AG10803 (cell line): ENCODE data around the gene RAB7A.

Experiments used
- DNase-seq: peaks from one replicate; pipeline ENCODE4 v3.0.0; 2010; ENCODE audit warnings: low read depth
- H3K4me3 ChIP-seq: 2 replicates; pipeline ENCODE4 v1.5.1; 2011; ENCODE audit warnings: mild to moderate bottlenecking, low read length, control low read depth
- TF ChIP-seq, protein P1 (sequence below): conservative IDR thresholded peaks from 2 replicates; pipeline ENCODE4 v1.5.1; 2011; ENCODE audit warnings: mild to moderate bottlenecking, low read length, control low read depth, inconsistent platforms

The RAB7A gene

DNA sequence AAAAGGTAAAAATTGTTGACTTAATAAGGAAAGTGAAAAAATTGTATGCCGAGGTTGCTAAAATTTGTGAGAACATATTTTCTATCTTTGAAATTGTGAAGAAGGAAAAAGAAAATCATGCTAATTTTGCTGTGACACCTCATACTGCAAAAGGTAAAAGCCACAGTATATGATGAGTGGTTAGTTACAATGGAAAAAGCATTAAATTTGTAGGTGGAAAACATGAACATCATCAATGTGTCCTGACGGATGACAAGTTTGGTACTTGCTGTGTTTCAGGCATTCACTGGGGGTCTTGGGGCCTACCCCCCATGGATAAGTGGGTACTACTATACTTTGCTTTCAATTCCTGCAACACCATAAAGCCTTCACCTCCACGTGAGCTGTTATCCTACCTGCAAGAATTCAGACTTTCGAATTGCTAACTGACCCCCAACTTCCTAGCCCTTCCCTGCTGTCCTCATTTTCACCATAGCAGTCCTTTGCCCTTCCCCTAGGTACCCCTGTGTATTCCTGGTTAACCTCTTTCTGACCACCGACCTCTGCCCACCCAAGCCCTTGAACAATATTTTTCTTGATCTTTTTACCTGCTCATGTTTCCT lies 62.4 kb downstream of the RAB7A start:
- no peak overlapping the region for H3K4me3 ChIP-seq
- DNase-seq = no peak
- TF ChIP-seq, protein P1, sequence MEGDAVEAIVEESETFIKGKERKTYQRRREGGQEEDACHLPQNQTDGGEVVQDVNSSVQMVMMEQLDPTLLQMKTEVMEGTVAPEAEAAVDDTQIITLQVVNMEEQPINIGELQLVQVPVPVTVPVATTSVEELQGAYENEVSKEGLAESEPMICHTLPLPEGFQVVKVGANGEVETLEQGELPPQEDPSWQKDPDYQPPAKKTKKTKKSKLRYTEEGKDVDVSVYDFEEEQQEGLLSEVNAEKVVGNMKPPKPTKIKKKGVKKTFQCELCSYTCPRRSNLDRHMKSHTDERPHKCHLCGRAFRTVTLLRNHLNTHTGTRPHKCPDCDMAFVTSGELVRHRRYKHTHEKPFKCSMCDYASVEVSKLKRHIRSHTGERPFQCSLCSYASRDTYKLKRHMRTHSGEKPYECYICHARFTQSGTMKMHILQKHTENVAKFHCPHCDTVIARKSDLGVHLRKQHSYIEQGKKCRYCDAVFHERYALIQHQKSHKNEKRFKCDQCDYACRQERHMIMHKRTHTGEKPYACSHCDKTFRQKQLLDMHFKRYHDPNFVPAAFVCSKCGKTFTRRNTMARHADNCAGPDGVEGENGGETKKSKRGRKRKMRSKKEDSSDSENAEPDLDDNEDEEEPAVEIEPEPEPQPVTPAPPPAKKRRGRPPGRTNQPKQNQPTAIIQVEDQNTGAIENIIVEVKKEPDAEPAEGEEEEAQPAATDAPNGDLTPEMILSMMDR = no peak

DNA sequence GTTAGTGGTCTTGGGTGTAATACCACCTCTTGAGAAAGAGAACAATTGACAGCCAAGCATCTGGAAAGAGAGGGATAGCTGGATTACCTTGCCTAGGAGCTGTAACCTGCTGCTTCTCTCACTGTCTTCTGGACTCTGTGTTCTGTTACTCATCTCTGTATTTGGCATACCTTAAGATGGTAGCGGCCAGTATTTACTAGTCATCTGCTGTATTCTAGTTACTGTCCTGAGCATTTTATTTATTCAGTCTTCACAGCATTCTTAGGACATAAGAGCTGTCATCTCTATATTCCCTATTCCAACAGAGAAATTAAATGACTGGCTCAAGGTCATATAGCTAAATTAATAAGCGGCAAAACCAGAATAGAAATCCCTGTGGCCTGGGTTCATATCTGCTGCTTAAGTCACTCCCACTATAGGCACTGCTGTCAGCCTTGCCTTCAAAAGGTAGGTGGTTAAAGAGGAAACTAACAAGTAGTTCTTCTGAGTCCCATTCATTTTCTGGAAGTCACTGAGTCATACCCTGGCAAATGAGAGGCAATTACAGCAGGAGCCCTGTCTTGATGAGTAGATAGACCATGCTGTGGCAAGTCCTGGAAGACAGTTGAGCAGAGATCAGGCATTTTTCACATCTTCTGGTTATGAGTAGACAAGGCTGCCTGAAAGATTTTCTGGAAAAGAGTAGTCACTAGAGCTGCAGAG lies 68.2 kb downstream of the RAB7A start:
- TF ChIP-seq, protein P1 = no peak
- DNase-seq = peak; percentile 87
- H3K4me3 ChIP-seq = no peak overlapping the region

DNA sequence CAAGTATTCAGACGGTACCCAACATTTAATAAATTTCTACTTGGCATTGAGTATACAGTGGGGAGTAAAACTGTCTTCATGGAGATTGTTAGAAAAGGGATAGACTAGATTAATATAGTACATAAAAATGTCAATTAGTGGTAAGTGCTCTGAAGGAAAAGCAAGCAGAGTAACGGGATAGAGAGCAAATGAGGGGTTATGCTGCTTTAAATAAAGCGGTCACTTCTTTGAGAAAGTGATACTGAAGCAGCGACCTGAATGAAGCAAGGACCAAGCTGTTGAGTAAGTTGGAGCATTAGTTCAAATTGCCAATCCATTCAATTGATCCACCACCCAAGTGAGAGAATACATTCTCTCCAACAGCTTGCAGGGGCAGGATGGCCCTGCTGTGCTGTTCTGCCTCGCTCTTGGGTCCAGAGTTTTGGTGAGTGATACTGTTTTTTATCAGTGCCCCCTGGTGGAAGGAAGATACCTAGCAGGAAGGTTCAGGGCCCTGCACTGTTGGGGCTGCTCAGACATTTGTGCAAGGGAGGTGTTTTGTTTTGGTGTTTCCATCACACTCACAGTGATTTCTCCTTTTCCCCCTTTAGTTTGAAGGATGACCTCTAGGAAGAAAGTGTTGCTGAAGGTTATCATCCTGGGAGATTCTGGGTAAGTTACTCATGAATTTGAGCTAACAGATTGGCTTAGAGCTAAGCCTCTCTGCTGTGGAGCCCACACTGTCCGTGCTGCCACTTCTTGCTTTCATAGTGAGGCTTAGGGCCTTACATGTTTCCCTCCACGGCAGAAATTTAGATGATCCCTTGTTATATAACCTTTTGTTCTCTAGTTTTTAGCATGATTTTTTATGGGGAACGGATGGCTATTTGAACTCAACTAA lies 69.0 kb downstream of the RAB7A start:
- DNase-seq = peak; percentile 61
- TF ChIP-seq, protein P1 = peak; percentile 84
- H3K4me3 ChIP-seq = no peak overlapping the region

DNA sequence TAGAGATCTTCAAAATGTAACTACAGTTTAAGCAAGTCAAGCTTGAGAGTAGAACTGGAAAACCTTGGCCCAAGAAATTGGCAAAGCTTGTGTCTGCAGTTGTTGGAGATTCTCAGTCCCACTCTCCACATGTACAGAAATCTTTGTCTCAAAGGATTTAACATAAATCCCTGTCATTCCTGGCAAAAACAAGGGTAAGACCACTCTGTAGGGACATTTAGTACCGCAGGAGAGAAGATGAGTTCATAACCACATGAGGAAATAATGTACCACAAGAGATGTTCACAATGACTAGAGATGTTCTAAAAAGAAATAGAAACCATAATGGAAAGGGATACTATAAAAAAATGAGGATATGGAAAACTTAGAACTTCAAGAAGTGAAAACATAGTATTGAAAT lies 73.7 kb downstream of the RAB7A start:
- DNase-seq = no peak
- H3K4me3 ChIP-seq = no peak overlapping the region
- TF ChIP-seq, protein P1 = no peak

DNA sequence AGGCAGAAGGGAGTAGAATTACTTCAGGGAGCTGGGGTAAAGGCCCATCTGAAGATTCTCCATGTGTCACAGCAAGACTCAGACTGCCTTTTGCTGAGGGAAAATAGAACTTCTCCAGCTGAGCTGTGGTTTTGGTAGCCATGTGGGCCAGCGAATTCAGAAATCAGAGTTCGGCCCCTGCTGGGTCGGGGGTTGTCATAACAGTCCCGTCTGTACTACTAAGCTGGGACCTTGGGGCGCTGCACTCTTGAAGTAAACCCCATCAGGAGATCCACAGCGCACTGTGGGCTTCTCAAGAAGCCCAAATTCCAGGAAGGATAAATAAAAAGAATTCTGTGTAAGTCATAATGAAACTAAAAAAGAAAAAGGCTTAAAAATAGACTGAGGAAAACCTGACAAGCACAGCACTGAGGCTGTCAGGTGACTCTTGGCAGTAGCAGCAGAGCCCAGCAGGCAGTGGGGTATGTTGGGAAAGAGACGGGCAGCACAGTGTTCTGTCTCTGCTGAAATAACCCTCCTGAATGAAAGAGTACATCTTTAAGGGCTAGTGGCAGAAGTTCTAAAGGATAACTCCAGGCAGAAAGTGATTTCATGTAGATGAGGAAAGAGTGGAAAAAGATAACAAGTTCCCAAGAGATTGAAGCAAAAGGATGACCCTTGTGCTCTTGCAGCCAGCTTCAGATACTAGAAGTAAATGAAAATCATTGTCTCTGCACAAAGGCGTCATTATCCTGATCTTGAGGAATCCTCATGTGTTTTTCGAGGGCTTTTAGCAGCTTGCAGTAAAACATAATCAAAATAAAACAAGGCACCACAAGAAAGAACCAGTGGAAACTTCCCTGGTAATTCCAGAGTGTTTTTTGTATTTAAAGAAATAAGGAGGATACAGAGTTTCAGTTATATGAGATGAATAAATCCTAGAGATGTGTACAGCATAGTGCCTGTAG lies 74.5 kb downstream of the RAB7A start:
- no peak for DNase-seq
- TF ChIP-seq, protein P1 = no peak
- H3K4me3 ChIP-seq = no peak overlapping the region

DNA sequence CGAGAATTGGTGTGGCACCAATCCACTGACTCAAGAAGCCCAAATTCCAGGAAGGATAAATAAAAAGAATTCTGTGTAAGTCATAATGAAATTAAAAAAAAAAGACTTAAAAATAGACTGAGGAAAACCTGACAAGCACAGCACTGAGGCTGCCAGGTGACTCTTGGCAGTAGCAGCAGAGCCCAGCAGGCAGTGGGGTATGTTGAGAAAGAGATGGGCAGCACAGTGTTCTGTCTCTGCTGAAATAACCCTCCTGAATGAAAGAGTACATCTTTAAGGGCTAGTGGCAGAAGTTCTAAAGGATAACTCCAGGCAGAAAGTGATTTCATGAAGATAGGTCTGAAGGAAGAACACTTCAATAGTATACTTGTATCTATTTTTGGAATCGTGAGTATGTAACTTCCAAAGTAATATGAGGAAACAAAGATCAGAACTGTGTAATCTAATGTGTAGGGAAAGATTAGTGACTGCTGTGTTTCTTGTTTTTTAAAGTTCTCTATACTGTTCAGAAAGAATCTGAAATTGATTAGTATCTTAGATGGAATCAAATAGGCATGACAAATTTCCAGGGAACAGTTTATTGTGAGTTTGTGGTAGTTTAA lies 75.9 kb downstream of the RAB7A start:
- DNase-seq = no peak
- TF ChIP-seq, protein P1 = no peak
- H3K4me3 ChIP-seq = no peak overlapping the region
